ENCODE results near the gene APBB2.
A peak's percentile ranks its signal among the peaks of the same experiment; 100 is the strongest.

The APBB2 gene

DNA sequence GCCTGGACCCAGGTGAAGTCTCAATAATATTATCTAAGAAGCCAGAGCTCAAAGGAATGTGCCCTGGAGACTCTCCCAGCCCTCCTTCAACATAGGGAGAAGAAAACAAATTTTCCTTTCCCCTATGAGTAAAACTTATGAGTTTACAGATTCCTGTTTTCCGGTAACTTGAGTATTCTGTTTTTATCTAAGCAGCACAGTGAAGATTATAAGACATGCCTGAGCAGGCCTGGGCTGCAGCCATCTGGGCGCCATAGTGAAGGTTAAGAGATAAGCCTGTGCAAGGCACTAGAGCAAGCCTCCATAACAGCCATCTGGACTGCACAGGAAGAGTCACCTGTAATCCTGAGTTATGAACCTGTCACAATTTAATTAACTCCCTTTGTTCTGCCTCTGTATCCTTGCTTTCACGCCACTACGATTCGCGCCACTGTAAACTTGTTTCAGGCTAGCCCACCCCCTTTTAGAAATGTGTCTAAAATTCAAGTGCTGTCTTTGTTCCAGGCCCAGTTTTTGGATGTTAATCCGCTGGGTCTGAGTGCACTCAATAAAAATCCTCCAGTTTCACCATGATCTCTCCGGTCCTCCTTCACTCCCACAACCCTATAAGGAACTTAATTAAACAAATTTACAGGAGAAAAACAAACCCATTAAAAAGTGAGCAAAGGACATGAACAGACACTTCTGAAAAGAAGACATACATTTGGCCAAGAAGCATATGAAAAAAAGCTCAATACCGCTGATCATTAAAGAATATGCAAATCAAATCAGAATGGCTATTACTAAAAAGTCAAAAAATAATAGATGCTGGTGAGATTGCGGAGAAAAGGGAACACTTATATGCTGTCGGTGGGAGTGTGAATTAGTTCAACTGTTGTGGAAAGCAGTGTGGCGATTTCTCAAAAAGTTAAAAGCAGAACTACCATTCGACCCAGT is 189.5 kb downstream of the APBB2 start:
- TF ChIP-seq, protein P1, sequence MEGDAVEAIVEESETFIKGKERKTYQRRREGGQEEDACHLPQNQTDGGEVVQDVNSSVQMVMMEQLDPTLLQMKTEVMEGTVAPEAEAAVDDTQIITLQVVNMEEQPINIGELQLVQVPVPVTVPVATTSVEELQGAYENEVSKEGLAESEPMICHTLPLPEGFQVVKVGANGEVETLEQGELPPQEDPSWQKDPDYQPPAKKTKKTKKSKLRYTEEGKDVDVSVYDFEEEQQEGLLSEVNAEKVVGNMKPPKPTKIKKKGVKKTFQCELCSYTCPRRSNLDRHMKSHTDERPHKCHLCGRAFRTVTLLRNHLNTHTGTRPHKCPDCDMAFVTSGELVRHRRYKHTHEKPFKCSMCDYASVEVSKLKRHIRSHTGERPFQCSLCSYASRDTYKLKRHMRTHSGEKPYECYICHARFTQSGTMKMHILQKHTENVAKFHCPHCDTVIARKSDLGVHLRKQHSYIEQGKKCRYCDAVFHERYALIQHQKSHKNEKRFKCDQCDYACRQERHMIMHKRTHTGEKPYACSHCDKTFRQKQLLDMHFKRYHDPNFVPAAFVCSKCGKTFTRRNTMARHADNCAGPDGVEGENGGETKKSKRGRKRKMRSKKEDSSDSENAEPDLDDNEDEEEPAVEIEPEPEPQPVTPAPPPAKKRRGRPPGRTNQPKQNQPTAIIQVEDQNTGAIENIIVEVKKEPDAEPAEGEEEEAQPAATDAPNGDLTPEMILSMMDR (IDR thresholded peaks at IDR 0.05; ENCODE audit: low read depth, low read length, missing control alignments): no peak
- no peak overlapping the region for H3K4me3 ChIP-seq (replicated peaks; ENCODE audit: low read depth, low read length)
- DNase-seq (ENCODE audit: extremely low read depth, low read depth): no peak

DNA sequence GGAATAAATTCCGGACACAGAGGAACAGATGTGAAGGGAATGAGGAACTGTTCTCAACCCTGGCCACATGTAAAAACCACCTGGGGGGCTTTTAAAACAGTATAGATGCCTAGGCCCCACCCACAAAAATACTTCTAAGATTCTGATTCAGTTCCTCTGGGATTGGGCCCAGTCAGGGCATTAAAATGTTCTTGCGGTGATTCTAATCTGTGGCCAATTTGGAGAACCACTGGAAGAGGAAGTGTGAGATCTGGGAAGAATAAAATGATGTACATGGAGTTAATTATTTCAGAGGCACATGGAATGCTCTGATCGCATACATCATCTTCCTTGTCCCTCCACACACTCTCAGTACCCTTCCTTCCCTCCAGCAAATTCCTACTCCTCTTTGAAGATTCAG is 192.2 kb downstream of the APBB2 start:
- TF ChIP-seq, protein P1 (IDR thresholded peaks at IDR 0.05; ENCODE audit: low read depth, low read length, missing control alignments): no peak
- peak; percentile 22 for DNase-seq (ENCODE audit: extremely low read depth, low read depth)

DNA sequence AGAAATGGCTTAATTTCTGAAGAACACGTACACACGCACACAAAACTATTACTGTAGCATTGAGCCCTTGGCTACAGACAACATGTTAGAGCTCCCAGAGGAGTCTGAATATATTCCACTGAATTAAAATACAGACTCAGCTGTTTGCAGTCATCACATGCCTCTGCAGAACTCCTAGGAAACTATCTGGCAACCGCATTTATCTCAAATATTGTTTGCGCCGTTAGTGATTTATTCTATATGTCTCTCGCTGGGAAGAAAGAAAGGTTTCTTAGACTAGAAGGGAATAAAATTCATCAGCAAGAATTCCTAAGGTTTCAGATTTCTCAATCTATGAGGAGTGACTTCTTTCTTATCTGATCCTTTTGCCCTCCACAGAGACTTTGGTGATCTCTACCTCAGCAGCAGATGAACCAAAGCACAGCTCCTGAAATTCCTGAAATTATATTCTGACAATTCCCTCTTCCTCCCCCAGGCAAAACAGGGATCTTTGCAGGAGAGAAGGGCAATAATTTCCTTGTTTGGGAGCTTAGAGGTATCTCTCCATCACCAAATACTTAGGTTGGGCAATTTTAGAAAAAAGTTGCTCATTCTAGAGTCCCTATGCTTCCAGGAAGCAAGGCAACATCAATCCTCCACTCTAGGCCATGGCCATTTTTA is 199.2 kb downstream of the APBB2 start:
- H3K4me3 ChIP-seq (replicated peaks; ENCODE audit: low read depth, low read length): no peak overlapping the region
- TF ChIP-seq, protein P1 (IDR thresholded peaks at IDR 0.05; ENCODE audit: low read depth, low read length, missing control alignments): no peak
- no peak for DNase-seq (ENCODE audit: extremely low read depth, low read depth)

More for the DNA sequence above, 192.2 kb downstream of the APBB2 start:
- H3K4me3 ChIP-seq (replicated peaks; ENCODE audit: low read depth, low read length): no peak overlapping the region

DNA sequence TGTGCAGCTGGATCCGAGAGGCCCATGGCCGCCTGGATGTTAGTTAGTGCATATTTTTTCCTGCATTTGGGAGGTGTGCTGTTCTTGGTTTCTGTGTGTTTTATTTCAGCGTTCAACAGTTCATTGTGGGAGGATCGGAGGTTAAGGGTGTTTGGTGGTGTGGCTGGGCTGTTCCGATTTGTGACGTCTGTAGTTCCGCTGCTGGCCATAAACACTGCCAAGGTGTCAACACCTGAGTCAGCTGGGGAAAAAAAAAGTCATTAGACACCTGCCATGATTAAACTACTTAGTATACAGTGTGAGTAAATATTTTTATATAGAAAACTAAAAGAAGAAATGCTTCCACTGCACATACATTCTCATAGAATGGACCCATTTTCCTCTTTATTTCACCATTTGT is 200.2 kb downstream of the APBB2 start:
- DNase-seq (ENCODE audit: extremely low read depth, low read depth): no peak
- H3K4me3 ChIP-seq (replicated peaks; ENCODE audit: low read depth, low read length): no peak overlapping the region
- TF ChIP-seq, protein P1 (IDR thresholded peaks at IDR 0.05; ENCODE audit: low read depth, low read length, missing control alignments): no peak

DNA sequence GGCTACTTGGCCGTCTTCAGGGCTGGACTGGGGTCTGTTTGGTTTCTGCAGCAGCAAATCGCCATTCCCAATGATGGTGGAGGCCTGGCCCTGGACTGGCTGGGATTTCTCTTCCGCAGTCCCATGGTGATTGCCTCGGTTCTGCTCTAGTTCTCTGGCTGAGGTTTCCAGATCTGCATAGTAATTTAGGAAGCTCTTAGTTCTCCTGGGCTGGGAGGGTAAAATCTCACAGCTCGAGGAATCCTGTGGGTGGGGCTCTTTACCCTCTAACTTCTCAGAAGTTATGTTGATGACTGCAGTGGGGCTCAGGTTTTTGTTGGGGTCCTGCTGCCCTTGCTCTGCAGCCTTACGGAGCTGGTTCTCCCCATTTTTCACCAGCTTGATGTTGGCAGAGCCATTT is 200.6 kb downstream of the APBB2 start:
- H3K4me3 ChIP-seq (replicated peaks; ENCODE audit: low read depth, low read length): no peak overlapping the region
- DNase-seq (ENCODE audit: extremely low read depth, low read depth): no peak
- TF ChIP-seq, protein P1 (IDR thresholded peaks at IDR 0.05; ENCODE audit: low read depth, low read length, missing control alignments): no peak

DNA sequence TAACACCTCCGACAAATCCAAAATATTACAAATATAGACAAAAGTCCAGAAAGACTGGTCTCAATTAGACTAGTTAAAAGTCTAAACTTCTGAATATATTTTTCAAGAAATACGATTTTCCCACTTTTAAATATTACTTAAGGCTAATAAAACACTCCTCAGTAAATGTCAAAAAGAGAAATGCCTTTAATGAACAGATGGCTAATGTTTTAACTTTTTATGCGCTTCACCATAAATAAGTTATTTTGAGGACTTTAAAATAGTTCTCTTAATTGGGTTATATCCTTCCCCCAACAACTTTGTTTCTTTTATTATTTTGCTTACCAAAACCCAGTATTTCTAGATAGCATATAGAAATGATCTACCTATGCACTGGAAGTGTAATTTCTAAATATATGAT is 201.4 kb downstream of the APBB2 start:
- H3K4me3 ChIP-seq (replicated peaks; ENCODE audit: low read depth, low read length): no peak overlapping the region
- TF ChIP-seq, protein P1 (IDR thresholded peaks at IDR 0.05; ENCODE audit: low read depth, low read length, missing control alignments): no peak

More for the DNA sequence above, 201.4 kb downstream of the APBB2 start:
- DNase-seq (ENCODE audit: extremely low read depth, low read depth): no peak
